ENCODE data around the gene ZNF598. TPM values are rescaled to one million over a fixed set of nuclear protein-coding genes. Genes with fewer than 3 reads are reported as not detected.

ZNF598 gene
- total RNA-seq, 1 donor from 2014 or later, result 46.0 TPM

DNA sequence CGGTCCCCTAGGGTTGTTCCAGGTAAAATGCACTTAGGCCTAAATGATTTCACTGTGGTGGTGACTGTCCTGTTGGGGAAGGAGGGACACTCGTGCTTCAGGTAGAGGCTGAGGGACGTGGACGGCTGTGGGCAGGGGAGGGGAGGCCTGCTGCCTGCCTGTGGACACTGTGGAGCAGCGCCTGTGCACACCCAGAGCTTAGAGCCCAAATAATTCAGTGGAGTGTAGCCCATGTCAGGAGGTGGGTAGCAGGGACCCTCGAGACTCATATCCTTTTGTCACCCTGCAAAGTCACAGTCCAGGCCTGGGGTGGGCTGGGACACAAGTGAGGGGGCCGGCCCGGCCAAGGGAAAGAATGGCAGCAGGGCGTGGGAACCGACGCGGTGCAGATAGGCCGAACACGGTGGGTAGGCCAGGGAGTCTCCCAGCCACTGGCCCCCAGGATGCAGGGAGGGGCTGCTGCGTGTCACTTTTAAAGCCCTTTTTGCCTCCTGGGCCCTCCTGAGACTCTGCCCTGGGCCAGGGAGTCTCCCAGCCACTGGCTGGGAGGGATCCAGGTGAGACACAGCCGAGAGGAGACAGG lies 16.3 kb upstream of the ZNF598 start:
- DNase-seq (ENCODE audit: low read depth) (no peak), FAIRE-seq (no peak)
- peak overlapping the region; percentile 66 for H2AFZ ChIP-seq (ENCODE audit: low read depth, low read length)
- Mint-ChIP-seq H3K27me3 (ENCODE audit: low read depth, unreplicated experiment) (peaks cover 4% of the 10 kb centered on the region), H3K36me3 (ENCODE audit: low read depth, unreplicated experiment) (no peaks in the 10 kb centered on the region), H3K27ac (ENCODE audit: unreplicated experiment) (no peak overlapping the region), H3K4me3 (ENCODE audit: unreplicated experiment) (peak overlapping the region; percentile 77), H3K4me1 (ENCODE audit: low read depth, unreplicated experiment) (peaks cover 7% of the 10 kb centered on the region), H3K9me3 (ENCODE audit: unreplicated experiment) (no peaks in the 10 kb centered on the region)
- H3K9ac ChIP-seq (ENCODE audit: low read length), result peak overlapping the region; percentile 64
- H3K4me2 ChIP-seq (ENCODE audit: low read length), result peak overlapping the region; percentile 77
- TF ChIP-seq, protein P1, sequence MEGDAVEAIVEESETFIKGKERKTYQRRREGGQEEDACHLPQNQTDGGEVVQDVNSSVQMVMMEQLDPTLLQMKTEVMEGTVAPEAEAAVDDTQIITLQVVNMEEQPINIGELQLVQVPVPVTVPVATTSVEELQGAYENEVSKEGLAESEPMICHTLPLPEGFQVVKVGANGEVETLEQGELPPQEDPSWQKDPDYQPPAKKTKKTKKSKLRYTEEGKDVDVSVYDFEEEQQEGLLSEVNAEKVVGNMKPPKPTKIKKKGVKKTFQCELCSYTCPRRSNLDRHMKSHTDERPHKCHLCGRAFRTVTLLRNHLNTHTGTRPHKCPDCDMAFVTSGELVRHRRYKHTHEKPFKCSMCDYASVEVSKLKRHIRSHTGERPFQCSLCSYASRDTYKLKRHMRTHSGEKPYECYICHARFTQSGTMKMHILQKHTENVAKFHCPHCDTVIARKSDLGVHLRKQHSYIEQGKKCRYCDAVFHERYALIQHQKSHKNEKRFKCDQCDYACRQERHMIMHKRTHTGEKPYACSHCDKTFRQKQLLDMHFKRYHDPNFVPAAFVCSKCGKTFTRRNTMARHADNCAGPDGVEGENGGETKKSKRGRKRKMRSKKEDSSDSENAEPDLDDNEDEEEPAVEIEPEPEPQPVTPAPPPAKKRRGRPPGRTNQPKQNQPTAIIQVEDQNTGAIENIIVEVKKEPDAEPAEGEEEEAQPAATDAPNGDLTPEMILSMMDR (IDR thresholded peaks at IDR 0.05; ENCODE audit: insufficient read depth, low read depth, low read length), result no peak
- no peak for TF ChIP-seq EZH2 (IDR thresholded peaks at IDR 0.05; ENCODE audit: insufficient read depth, low read length)
- no peaks in the 10 kb centered on the region for H3K9me3 ChIP-seq (ENCODE audit: insufficient read depth, low read depth, low read length)
- no peak overlapping the region for H3K27ac ChIP-seq (ENCODE audit: low read depth, low read length)
- H3K4me3 ChIP-seq (ENCODE audit: insufficient read depth, low read depth, low read length), result peak overlapping the region; percentile 17
- H3K79me2 ChIP-seq (ENCODE audit: insufficient read depth, low read length), result peaks cover 27% of the 10 kb centered on the region
- H4K20me1 ChIP-seq (ENCODE audit: insufficient read depth, low read length), result peaks cover 23% of the 10 kb centered on the region
- no peaks in the 10 kb centered on the region for H3K27me3 ChIP-seq (ENCODE audit: insufficient read depth, low read length)
- no peaks in the 10 kb centered on the region for H3K36me3 ChIP-seq (ENCODE audit: insufficient read depth, low read length)
- peaks cover 18% of the 10 kb centered on the region for H3K4me1 ChIP-seq (ENCODE audit: insufficient read depth, low read length)

DNA sequence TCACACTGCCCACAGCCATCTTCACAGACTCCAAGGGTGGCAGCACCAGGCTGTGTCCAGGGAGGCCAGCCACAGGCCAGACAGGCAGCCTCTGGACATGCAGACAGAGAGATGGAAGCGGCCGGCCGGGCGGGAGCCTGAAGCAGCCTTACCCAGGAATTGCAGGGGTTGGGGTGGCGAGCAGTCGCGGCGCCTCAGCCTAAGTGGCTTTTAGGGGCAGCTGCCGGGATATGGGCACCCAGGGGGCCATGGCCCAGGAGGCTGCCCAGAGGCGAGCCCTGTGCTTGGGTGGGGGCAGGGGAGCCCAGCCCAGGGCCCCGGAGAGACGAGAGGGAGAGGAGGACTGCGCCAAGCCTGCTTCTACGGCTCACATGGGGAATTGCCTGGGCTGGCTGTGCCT lies 15.6 kb upstream of the ZNF598 start:
- Histone ChIP-seq H3K9ac (ENCODE audit: low read length) (no peak overlapping the region), H2AFZ (ENCODE audit: low read depth, low read length) (no peak overlapping the region), H3K79me2 (ENCODE audit: insufficient read depth, low read length) (peaks cover 27% of the 10 kb centered on the region), H3K36me3 (ENCODE audit: insufficient read depth, low read length) (no peaks in the 10 kb centered on the region), H3K27me3 (ENCODE audit: insufficient read depth, low read length) (no peaks in the 10 kb centered on the region), H3K4me3 (ENCODE audit: insufficient read depth, low read depth, low read length) (no peak overlapping the region), H4K20me1 (ENCODE audit: insufficient read depth, low read length) (peaks cover 23% of the 10 kb centered on the region), H3K27ac (ENCODE audit: low read depth, low read length) (no peak overlapping the region), H3K4me2 (ENCODE audit: low read length) (no peak overlapping the region), H3K9me3 (ENCODE audit: insufficient read depth, low read depth, low read length) (no peaks in the 10 kb centered on the region), H3K4me1 (ENCODE audit: insufficient read depth, low read length) (peaks cover 22% of the 10 kb centered on the region)
- no peak overlapping the region for H3K4me3 Mint-ChIP-seq (ENCODE audit: unreplicated experiment)
- H3K9me3 Mint-ChIP-seq (ENCODE audit: unreplicated experiment), result no peaks in the 10 kb centered on the region
- no peaks in the 10 kb centered on the region for H3K36me3 Mint-ChIP-seq (ENCODE audit: low read depth, unreplicated experiment)
- TF ChIP-seq, protein P1 (IDR thresholded peaks at IDR 0.05; ENCODE audit: insufficient read depth, low read depth, low read length), result no peak
- no peak for TF ChIP-seq EZH2 (IDR thresholded peaks at IDR 0.05; ENCODE audit: insufficient read depth, low read length)
- FAIRE-seq (no peak), DNase-seq (ENCODE audit: low read depth) (no peak)
- H3K4me1 Mint-ChIP-seq (ENCODE audit: low read depth, unreplicated experiment), result peaks cover 7% of the 10 kb centered on the region
- H3K27ac Mint-ChIP-seq (ENCODE audit: unreplicated experiment), result no peak overlapping the region
- H3K27me3 Mint-ChIP-seq (ENCODE audit: low read depth, unreplicated experiment), result peaks cover 9% of the 10 kb centered on the region

DNA sequence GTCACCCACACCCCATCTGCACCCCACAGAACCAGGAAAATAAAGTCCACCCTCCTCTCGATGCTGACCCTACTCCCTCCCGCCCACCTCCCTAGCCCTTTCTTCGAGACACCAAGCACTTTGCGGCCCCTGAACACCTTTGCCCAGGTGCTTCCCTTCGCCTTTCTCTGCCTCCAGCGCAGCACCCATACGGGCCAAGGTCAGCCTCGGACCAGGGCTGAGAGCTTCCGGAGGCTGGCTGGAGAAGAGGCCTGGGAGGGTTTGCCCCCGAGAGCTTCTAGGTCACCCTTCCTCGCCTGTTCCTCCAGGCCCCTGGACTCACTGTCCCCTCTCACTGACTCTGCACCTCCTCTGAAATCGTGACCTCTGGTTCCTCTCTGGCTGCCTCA lies 14.4 kb upstream of the ZNF598 start:
- H3K27me3 ChIP-seq (ENCODE audit: insufficient read depth, low read length), result no peaks in the 10 kb centered on the region
- no peak overlapping the region for H3K9ac ChIP-seq (ENCODE audit: low read length)

More for the DNA sequence above, 14.4 kb upstream of the ZNF598 start:
- Histone ChIP-seq H3K4me3 (ENCODE audit: insufficient read depth, low read depth, low read length) (no peak overlapping the region), H3K27ac (ENCODE audit: low read depth, low read length) (no peak overlapping the region), H3K4me1 (ENCODE audit: insufficient read depth, low read length) (peaks cover 25% of the 10 kb centered on the region), H3K79me2 (ENCODE audit: insufficient read depth, low read length) (peaks cover 18% of the 10 kb centered on the region), H3K4me2 (ENCODE audit: low read length) (peak overlapping the region; percentile 94), H4K20me1 (ENCODE audit: insufficient read depth, low read length) (peaks cover 17% of the 10 kb centered on the region), H3K36me3 (ENCODE audit: insufficient read depth, low read length) (no peaks in the 10 kb centered on the region), H3K9me3 (ENCODE audit: insufficient read depth, low read depth, low read length) (no peaks in the 10 kb centered on the region), H2AFZ (ENCODE audit: low read depth, low read length) (no peak overlapping the region)
- Mint-ChIP-seq H3K4me3 (ENCODE audit: unreplicated experiment) (no peak overlapping the region), H3K9me3 (ENCODE audit: unreplicated experiment) (no peaks in the 10 kb centered on the region), H3K36me3 (ENCODE audit: low read depth, unreplicated experiment) (no peaks in the 10 kb centered on the region), H3K27me3 (ENCODE audit: low read depth, unreplicated experiment) (peaks cover 12% of the 10 kb centered on the region), H3K4me1 (ENCODE audit: low read depth, unreplicated experiment) (peaks cover 7% of the 10 kb centered on the region), H3K27ac (ENCODE audit: unreplicated experiment) (peak overlapping the region; percentile 69)
- TF ChIP-seq, protein P1 (IDR thresholded peaks at IDR 0.05; ENCODE audit: insufficient read depth, low read depth, low read length), result no peak
- TF ChIP-seq EZH2 (IDR thresholded peaks at IDR 0.05; ENCODE audit: insufficient read depth, low read length), result no peak
- DNase-seq (ENCODE audit: low read depth) (no peak), FAIRE-seq (no peak)

Data from astrocyte (in vitro differentiated cells and primary cell).